Naive thymus-derived CD8-positive, alpha-beta T cell (primary cell): Measurements from ENCODE around the gene CCDC102B. TPM values are rescaled to one million over a fixed set of nuclear protein-coding genes. Genes with fewer than 3 reads are reported as not detected.

Source experiments
- ATAC-seq, 2 donors: fragments of 150-1000 bp; cut with Tn5 transposase in 1 of 2; sonication (Bioruptor Pico), chemical (Tn5 transposase) in 1 of 2; 1 replicate in 1 of 2; 2 replicates in 1 of 2; pipeline ENCODE4 v1.10.0; 2021; ENCODE audit warnings: mild to moderate bottlenecking in 2 of 2, moderate library complexity in 2 of 2
- POLR2A ChIA-PET: fragments of 350-600 bp; sonication (Branson Sonifier 250); formaldehyde crosslinking; loops from one replicate; lab custom pipeline; 2021; ENCODE audit warnings: antibody characterized with exemption; lab: Charles Lee
- DNase-seq, 10 donors: peaks; one replicate each; pipeline versions ENCODE4 v3.0.0 to v3.0.0-alpha.2; 2020 to 2022
- H3K27ac Mint-ChIP-seq, 10 donors: one replicate each; pipeline ENCODE4 v1.8.0; 2020 to 2022; ENCODE audit warnings: mild to moderate bottlenecking in 10 of 10, mixed read lengths in 10 of 10, moderate library complexity in 4 of 10, inconsistent platforms in 1 of 10
- H3K27me3 Mint-ChIP-seq, 5 donors: one replicate each; pipeline ENCODE4 v1.8.0; 2021 to 2022; ENCODE audit warnings: mixed read lengths in 5 of 5
- H3K36me3 Mint-ChIP-seq, 3 donors: one replicate each; pipeline ENCODE4 v1.8.0; 2020 to 2022; ENCODE audit warnings: mixed read lengths in 3 of 3, mild to moderate bottlenecking in 2 of 3, inconsistent platforms in 1 of 3
- H3K4me1 Mint-ChIP-seq, 4 donors: one replicate each; pipeline ENCODE4 v1.8.0; 2021 to 2022; ENCODE audit warnings: mixed read lengths in 4 of 4
- H3K4me3 Mint-ChIP-seq, 10 donors: one replicate each; pipeline ENCODE4 v1.8.0; 2020 to 2022; ENCODE audit warnings: mild to moderate bottlenecking in 10 of 10, mixed read lengths in 10 of 10, moderate library complexity in 6 of 10, inconsistent platforms in 1 of 10
- H3K9me3 Mint-ChIP-seq, 9 donors: one replicate each; pipeline ENCODE4 v1.8.0; 2020 to 2022; ENCODE audit warnings: mixed read lengths in 9 of 9, mild to moderate bottlenecking in 3 of 9, inconsistent platforms in 1 of 9, moderate library complexity in 1 of 9
- polyA plus RNA-seq, 3 donors: library from polyadenylated mRNA; unstranded; fragments of 300-500 nt; fragmentation: Illumina TruSeq; gene quantifications; one replicate each; pipeline ENCODE4 v1.2.3, GENCODE V29; 2021
- total RNA-seq, 8 experiments: library from RNA in 2 of 8; stranded (reverse) in 2 of 8; gene quantifications; one replicate each; pipeline ENCODE4 v1.2.3 and lab custom pipeline; 2021 to 2026

CCDC102B gene
- total and polyA plus RNA-seq, 5 experiments from 2014 or later, result 6.1 to 9.2 (median 8.1) TPM

- ATAC-seq (no peak), DNase-seq (no peak)
- peaks cover 0 to 3% (median 0%) of the 10 kb centered on the region in 4 donors for H3K4me1 Mint-ChIP-seq
- H3K27ac Mint-ChIP-seq, result no peak overlapping the region
- H3K9me3 Mint-ChIP-seq, result no peaks in the 10 kb centered on the region
- no peak overlapping the region for H3K4me3 Mint-ChIP-seq
- POLR2A ChIA-PET, result no interaction called here
- H3K36me3 Mint-ChIP-seq, result peaks cover 0 to 1% (median 0%) of the 10 kb centered on the region in 3 donors
- H3K27me3 Mint-ChIP-seq, result no peaks in the 10 kb centered on the region
These were observed 41.8 kb downstream of the CCDC102B start for GRCh38 chr18:68839701-68840100.

- Mint-ChIP-seq H3K9me3 (no peaks in the 10 kb centered on the region), H3K36me3 (peaks cover 0 to 1% (median 0%) of the 10 kb centered on the region in 3 donors), H3K4me3 (no peak overlapping the region), H3K4me1 (peaks cover 0 to 3% (median 0%) of the 10 kb centered on the region in 4 donors), H3K27me3 (no peaks in the 10 kb centered on the region), H3K27ac (no peak overlapping the region)
- DNase-seq (no peak), ATAC-seq (no peak)
- POLR2A ChIA-PET, result no interaction called here
These were observed 42.8 kb downstream of the CCDC102B start for GRCh38 chr18:68840554-68841263.

- Mint-ChIP-seq H3K36me3 (peaks cover 0 to 1% (median 0%) of the 10 kb centered on the region in 3 donors), H3K4me1 (peaks cover 0 to 3% (median 0%) of the 10 kb centered on the region in 4 donors), H3K27me3 (no peaks in the 10 kb centered on the region), H3K4me3 (no peak overlapping the region), H3K27ac (no peak overlapping the region), H3K9me3 (no peaks in the 10 kb centered on the region)
- no peak for DNase-seq
- POLR2A ChIA-PET, result no interaction called here
- no peak for ATAC-seq
These were observed 43.4 kb downstream of the CCDC102B start for GRCh38 chr18:68841301-68841700.

GRCh38 chr18:68842951-68843350, 45.1 kb downstream of the CCDC102B start:
- Mint-ChIP-seq H3K9me3 (no peaks in the 10 kb centered on the region), H3K4me3 (no peak overlapping the region), H3K4me1 (peaks cover 0 to 3% (median 0%) of the 10 kb centered on the region in 4 donors), H3K27ac (no peak overlapping the region), H3K27me3 (no peaks in the 10 kb centered on the region), H3K36me3 (peaks cover 0 to 1% (median 0%) of the 10 kb centered on the region in 3 donors)
- ATAC-seq, result no peak
- POLR2A ChIA-PET, result no interaction called here
- DNase-seq, result no peak

GRCh38 chr18:68843473-68844089, 45.7 kb downstream of the CCDC102B start:
- POLR2A ChIA-PET, result no interaction called here
- H3K27me3 Mint-ChIP-seq, result no peaks in the 10 kb centered on the region
- ATAC-seq (no peak), DNase-seq (no peak)
- H3K36me3 Mint-ChIP-seq, result peaks cover 0 to 1% (median 0%) of the 10 kb centered on the region in 3 donors
- H3K9me3 Mint-ChIP-seq, result no peaks in the 10 kb centered on the region
- H3K27ac Mint-ChIP-seq, result no peak overlapping the region
- H3K4me1 Mint-ChIP-seq, result peaks cover 0 to 1% (median 0%) of the 10 kb centered on the region in 4 donors
- no peak overlapping the region for H3K4me3 Mint-ChIP-seq

GRCh38 chr18:68847219-68847837, 49.4 kb downstream of the CCDC102B start:
- ATAC-seq, result no peak

GRCh38 chr18:68848242-68848641, 50.4 kb downstream of the CCDC102B start:
- H3K27ac Mint-ChIP-seq, result no peak overlapping the region
- no peaks in the 10 kb centered on the region for H3K9me3 Mint-ChIP-seq
- POLR2A ChIA-PET, result no interaction called here
- H3K27me3 Mint-ChIP-seq, result no peaks in the 10 kb centered on the region
- H3K4me1 Mint-ChIP-seq, result no peaks in the 10 kb centered on the region
- DNase-seq (no peak), ATAC-seq (no peak)
- H3K36me3 Mint-ChIP-seq, result no peaks in the 10 kb centered on the region
- H3K4me3 Mint-ChIP-seq, result no peak overlapping the region

More at GRCh38 chr18:68847219-68847837, 49.4 kb downstream of the CCDC102B start:
- H3K9me3 Mint-ChIP-seq, result no peaks in the 10 kb centered on the region
- no peak overlapping the region for H3K4me3 Mint-ChIP-seq
- DNase-seq, result peak in 3 of 10 donors; percentile 5 to 23 (median 8)
- no peaks in the 10 kb centered on the region for H3K4me1 Mint-ChIP-seq
- POLR2A ChIA-PET, result no interaction called here
- H3K27ac Mint-ChIP-seq, result no peak overlapping the region
- H3K27me3 Mint-ChIP-seq, result no peaks in the 10 kb centered on the region
- H3K36me3 Mint-ChIP-seq, result no peaks in the 10 kb centered on the region

- H3K4me1 Mint-ChIP-seq, result no peaks in the 10 kb centered on the region
- no peak overlapping the region for H3K4me3 Mint-ChIP-seq
- DNase-seq, result no peak
- POLR2A ChIA-PET, result no interaction called here
- H3K9me3 Mint-ChIP-seq, result peaks cover 0 to 4% (median 0%) of the 10 kb centered on the region in 9 donors
- no peak overlapping the region for H3K27ac Mint-ChIP-seq
- no peaks in the 10 kb centered on the region for H3K27me3 Mint-ChIP-seq
- no peak for ATAC-seq
- no peaks in the 10 kb centered on the region for H3K36me3 Mint-ChIP-seq
These were observed 57.0 kb downstream of the CCDC102B start for GRCh38 chr18:68854786-68855391.

- Mint-ChIP-seq H3K4me1 (no peaks in the 10 kb centered on the region), H3K27ac (no peak overlapping the region), H3K9me3 (peaks cover 0 to 4% (median 0%) of the 10 kb centered on the region in 9 donors), H3K4me3 (no peak overlapping the region), H3K27me3 (no peaks in the 10 kb centered on the region), H3K36me3 (no peaks in the 10 kb centered on the region)
- ATAC-seq (no peak), DNase-seq (no peak)
- POLR2A ChIA-PET, result no interaction called here
These were observed 57.6 kb downstream of the CCDC102B start for GRCh38 chr18:68855491-68855890.

- Mint-ChIP-seq H3K27me3 (no peaks in the 10 kb centered on the region), H3K4me3 (no peak overlapping the region), H3K36me3 (no peaks in the 10 kb centered on the region), H3K4me1 (no peaks in the 10 kb centered on the region), H3K9me3 (peaks cover 0 to 5% (median 0%) of the 10 kb centered on the region in 9 donors), H3K27ac (no peak overlapping the region)
- no peak for DNase-seq
- no peak for ATAC-seq
- POLR2A ChIA-PET, result no interaction called here
These were observed 63.5 kb downstream of the CCDC102B start for GRCh38 chr18:68861365-68861764.

- H3K4me1 Mint-ChIP-seq, result no peaks in the 10 kb centered on the region
- no peak for ATAC-seq
- DNase-seq, result no peak
- H3K27ac Mint-ChIP-seq, result no peak overlapping the region
- H3K4me3 Mint-ChIP-seq, result no peak overlapping the region
- POLR2A ChIA-PET, result no interaction called here
- no peaks in the 10 kb centered on the region for H3K27me3 Mint-ChIP-seq
- no peaks in the 10 kb centered on the region for H3K36me3 Mint-ChIP-seq
- peaks cover 0 to 1% (median 0%) of the 10 kb centered on the region in 9 donors for H3K9me3 Mint-ChIP-seq
These were observed 67.1 kb downstream of the CCDC102B start for GRCh38 chr18:68865021-68865420.

- POLR2A ChIA-PET, result no interaction called here
- Mint-ChIP-seq H3K27ac (no peak overlapping the region), H3K27me3 (no peaks in the 10 kb centered on the region), H3K4me3 (no peak overlapping the region), H3K9me3 (peaks cover 0 to under 1% (median 0%) of the 10 kb centered on the region in 9 donors), H3K36me3 (no peaks in the 10 kb centered on the region), H3K4me1 (no peaks in the 10 kb centered on the region)
- ATAC-seq (no peak), DNase-seq (no peak)
These were observed 67.6 kb downstream of the CCDC102B start for GRCh38 chr18:68865503-68865902.

- Mint-ChIP-seq H3K27me3 (no peaks in the 10 kb centered on the region), H3K9me3 (no peaks in the 10 kb centered on the region), H3K4me3 (no peak overlapping the region), H3K27ac (no peak overlapping the region), H3K4me1 (no peaks in the 10 kb centered on the region), H3K36me3 (peaks cover 0 to 2% (median 0%) of the 10 kb centered on the region in 3 donors)
- DNase-seq (no peak), ATAC-seq (no peak)
- POLR2A ChIA-PET, result no interaction called here
These were observed 75.1 kb downstream of the CCDC102B start for GRCh38 chr18:68873003-68873402.
